Measurements from ENCODE around the gene BACE1.

DNA sequence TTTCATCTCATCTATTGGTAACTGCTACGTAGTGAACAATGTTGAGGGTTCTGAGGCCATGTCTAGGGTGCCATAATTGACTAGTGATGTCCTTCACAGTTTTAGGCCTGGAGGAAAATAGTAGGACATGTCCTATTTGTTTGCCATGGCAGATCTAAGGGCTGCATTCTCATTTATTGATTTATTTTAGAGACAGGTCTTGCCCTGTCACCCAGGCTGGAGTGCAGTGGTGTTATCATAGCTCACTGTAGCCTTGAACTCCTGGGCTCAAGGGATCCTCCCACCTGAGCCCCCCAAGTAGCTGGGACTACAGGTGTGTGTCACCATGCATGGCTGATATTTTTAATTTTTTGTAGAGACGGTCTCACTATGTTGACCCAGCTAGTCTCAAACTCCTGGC lies 16.8 kb upstream of the BACE1 start:
- TF ChIP-seq EZH2 (IDR thresholded peaks at IDR 0.05; ENCODE audit: insufficient read depth, poor library complexity, severe bottlenecking) (no peak), EZH2phosphoT487 (IDR thresholded peaks at IDR 0.05; ENCODE audit: insufficient read depth, low read depth) (no peak)
